ENCODE data around the gene NUP153.
"Not testable (repeated sequence)": the region's sequence is repeated elsewhere in the genome, so short reads cannot be mapped to it uniquely, and the experiment has no call there.

NUP153 gene

GRCh38 chr6:17712576-17712975 lies 5.9 kb upstream of the NUP153 start:
- FAIRE-seq: no peak

- FAIRE-seq: no peak
Observed at GRCh38 chr6:17710331-17710730, 3.6 kb upstream of the NUP153 start.

DNA sequence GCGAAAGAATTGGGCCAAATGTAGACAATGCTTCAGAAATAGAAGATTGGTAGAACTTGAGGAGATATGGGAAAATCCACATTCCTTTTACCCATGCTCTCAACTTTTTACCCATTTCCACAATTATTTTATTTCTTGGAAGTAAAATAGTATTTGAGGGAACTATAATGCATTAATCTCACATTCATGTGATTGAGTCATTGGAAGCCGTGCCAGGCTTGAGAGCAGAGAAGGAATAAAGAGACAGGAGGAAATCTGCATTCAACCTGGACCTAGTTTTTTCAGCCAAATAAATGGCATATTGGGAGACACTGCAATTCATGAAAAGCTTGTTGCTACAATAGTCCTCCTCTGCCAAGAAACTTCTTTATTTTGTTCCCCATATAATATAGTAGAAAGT lies 2.8 kb upstream of the NUP153 start:
- no peak for FAIRE-seq

DNA sequence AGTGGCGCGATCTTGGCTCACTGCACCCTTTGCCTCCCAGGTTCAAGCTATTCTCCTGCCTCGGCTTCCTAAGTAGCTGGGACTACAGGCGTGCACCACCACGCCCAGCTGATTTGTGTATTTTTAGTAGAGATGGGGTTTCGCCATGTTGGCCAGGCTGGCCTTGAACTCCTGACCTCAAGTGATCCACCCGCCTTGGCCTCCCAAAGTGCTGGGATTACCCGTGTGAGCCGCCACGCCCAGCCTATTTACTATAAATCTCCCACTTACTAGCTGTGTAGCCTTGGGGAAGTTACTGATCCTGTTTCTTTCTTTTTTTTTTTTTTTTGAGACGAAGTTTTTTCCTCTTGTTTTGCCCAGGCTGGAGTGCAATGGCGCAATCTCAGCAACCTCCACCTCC lies 1.3 kb upstream of the NUP153 start:
- FAIRE-seq: not testable (repeated sequence)

GRCh38 chr6:17707371-17707651 lies 586 bp upstream of the NUP153 start:
- FAIRE-seq: no peak

DNA sequence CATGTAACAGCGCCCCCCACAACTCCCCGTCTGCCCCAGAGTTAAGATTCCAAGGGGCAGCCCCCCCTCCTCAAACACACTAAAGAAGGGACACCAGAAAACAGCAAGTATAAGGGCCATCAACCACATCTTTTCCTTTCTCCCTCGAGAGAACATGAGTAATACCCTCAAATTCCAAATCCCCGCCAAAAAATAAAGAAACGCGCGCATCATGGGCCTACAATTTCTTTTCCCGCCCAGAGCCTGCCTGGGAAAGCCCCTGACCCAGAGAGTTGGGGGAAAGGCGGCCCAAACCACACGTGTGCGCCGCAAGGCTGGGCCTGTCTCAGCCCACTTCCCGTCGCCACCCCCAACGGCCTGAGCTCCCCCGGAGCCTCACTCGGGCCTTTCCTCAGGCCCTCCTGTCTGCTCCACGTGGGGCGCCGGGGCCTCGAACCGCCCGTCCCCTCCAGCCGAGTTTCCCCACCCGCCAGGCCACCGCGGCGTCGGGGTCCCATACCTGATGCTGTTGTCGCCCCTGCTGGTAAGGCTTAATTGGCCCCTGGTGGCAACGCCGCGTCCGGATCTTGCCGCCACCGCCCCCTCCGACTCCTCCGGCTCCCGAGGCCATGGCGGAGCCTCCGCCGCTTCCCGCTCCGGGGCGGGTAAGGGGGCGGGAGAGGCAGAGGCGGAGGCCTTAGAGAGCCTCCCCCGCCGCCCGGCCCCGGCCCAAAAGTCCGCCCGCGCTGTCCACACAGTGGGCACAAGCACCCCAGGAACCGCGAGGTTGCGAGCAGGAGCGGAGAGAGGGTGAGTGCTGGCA lies 746 bp downstream of the NUP153 start:
- FAIRE-seq: no peak

DNA sequence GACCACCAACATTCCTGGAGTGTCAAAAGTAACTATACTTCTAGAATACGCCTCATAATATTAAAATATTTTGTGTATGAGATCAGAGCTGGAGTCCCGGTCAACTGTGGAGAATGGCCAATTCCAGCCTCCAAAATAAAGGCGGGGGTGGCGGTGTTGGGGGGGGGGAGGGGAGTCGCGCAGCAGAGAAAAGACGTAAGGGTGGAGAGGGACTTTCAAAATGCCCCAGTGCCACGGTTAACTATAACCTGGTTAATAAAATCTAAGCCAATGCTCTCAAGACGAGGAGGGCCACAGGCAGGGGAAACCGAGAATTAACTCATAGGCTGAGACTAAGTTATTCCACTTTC lies 1.3 kb downstream of the NUP153 start:
- FAIRE-seq: no peak

DNA sequence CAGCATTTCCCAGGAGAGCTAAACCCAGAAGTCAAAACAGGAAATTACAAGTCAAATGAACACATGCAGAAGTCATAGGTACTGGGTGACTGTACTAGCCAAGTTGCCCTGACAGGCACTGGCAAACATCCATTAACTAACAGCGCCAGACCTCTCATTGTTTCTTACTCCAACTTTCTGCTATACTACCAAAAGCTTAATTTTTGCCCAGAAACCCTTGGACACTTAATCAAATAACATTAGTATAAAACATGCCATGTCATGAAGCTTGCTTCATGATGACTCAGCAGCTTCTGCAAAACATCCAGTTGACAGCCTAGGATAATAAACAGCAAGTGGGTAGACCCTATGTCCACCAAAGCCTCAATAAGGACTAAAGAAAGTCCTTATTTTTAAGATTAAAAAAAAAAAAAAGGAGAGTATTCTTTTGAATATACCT lies 3.5 kb downstream of the NUP153 start:
- FAIRE-seq: no peak

- no peak for FAIRE-seq
Observed at GRCh38 chr6:17700421-17701416, 6.0 kb downstream of the NUP153 start.

GRCh38 chr6:17691925-17692538 lies 14.7 kb downstream of the NUP153 start:
- no peak for FAIRE-seq

- FAIRE-seq: no peak
Observed at GRCh38 chr6:17688481-17688880, 18.2 kb downstream of the NUP153 start.

- FAIRE-seq: no peak
Observed at GRCh38 chr6:17687136-17687535, 19.6 kb downstream of the NUP153 start.

DNA sequence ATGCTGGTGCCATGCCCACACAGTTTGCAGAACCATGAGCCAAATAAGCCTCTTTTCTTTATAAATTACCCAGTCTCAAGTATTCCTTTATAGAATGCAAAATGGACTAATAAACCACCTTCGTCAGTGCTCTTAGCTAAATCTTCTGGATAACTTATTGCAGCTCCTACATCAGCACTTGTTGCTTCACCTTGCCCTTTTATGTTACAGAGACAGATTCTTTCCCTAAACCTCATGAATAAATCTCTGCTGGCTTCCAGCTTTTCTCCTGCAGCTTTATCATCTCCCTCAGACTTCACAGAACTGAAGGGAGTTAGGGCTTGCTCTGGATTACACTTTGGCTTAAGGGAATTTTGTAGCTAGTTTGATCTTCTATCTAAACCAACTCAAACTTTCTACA lies 22.6 kb downstream of the NUP153 start:
- no peak for FAIRE-seq

- no peak for FAIRE-seq
Observed at GRCh38 chr6:17683428-17683827, 23.3 kb downstream of the NUP153 start.

- FAIRE-seq: no peak
Observed at GRCh38 chr6:17679726-17680125, 27.0 kb downstream of the NUP153 start.

- no peak for FAIRE-seq
Observed at GRCh38 chr6:17677602-17678001, 29.1 kb downstream of the NUP153 start.

- FAIRE-seq: no peak
Observed at GRCh38 chr6:17673543-17674254, 33.0 kb downstream of the NUP153 start.

- no peak for FAIRE-seq
Observed at GRCh38 chr6:17672064-17672718, 34.5 kb downstream of the NUP153 start.

GRCh38 chr6:17666646-17667045 lies 40.1 kb downstream of the NUP153 start:
- no peak for FAIRE-seq

- FAIRE-seq: no peak
Observed at GRCh38 chr6:17665132-17665531, 41.6 kb downstream of the NUP153 start.

GRCh38 chr6:17663226-17663625 lies 43.5 kb downstream of the NUP153 start:
- FAIRE-seq: no peak

GRCh38 chr6:17662585-17662984 lies 44.1 kb downstream of the NUP153 start:
- FAIRE-seq: no peak

Measured in colon (tissue), 2 donors.